Measurements from ENCODE around the gene RXRG.
"Not testable (repeated sequence)": the region's sequence is repeated elsewhere in the genome, so short reads cannot be mapped to it uniquely, and the experiment has no call there.

RXRG gene

DNA sequence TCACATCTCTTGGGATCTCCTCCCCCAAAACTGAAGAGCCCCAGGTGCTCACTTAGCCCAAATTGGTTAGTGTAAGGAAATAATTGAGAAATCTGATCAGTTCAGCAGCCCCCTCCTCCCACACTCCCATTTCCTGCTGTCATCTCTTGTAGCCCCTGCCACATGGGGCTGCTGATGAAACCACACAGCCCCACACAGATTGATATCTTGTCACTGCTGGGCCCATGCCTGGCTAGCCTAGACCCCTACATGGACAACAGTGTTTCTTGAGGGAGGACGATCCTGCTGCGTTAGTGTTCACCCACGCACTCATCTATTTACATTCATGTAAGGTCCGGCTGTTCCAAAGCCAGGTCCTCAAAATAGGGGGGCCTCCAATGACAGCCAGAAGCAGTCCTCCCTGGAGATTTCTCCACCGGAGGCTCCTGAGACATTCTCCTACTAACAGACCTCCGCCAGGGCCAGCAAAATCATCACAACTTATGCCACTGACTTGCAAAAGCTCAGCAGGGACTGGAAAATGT lies 23.9 kb upstream of the RXRG start:
- H3K79me2 ChIP-seq (ENCODE audit: insufficient read depth, low read depth), result no peaks in the 10 kb centered on the region
- H3K4me3 ChIP-seq (IDR thresholded peaks at IDR 0.05; ENCODE audit: insufficient read depth, low read depth, low read length), result no peak overlapping the region
- H3K36me3 ChIP-seq (ENCODE audit: insufficient read depth), result no peaks in the 10 kb centered on the region
- no peak overlapping the region for H3K27ac ChIP-seq
- no peaks in the 10 kb centered on the region for H3K4me1 ChIP-seq (ENCODE audit: low read depth, poor library complexity, severe bottlenecking)
- H4K20me1 ChIP-seq (ENCODE audit: insufficient read depth), result no peaks in the 10 kb centered on the region
- H3K4me2 ChIP-seq, result no peak overlapping the region
- TF ChIP-seq, protein P1, sequence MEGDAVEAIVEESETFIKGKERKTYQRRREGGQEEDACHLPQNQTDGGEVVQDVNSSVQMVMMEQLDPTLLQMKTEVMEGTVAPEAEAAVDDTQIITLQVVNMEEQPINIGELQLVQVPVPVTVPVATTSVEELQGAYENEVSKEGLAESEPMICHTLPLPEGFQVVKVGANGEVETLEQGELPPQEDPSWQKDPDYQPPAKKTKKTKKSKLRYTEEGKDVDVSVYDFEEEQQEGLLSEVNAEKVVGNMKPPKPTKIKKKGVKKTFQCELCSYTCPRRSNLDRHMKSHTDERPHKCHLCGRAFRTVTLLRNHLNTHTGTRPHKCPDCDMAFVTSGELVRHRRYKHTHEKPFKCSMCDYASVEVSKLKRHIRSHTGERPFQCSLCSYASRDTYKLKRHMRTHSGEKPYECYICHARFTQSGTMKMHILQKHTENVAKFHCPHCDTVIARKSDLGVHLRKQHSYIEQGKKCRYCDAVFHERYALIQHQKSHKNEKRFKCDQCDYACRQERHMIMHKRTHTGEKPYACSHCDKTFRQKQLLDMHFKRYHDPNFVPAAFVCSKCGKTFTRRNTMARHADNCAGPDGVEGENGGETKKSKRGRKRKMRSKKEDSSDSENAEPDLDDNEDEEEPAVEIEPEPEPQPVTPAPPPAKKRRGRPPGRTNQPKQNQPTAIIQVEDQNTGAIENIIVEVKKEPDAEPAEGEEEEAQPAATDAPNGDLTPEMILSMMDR (conservative IDR thresholded peaks at IDR 0.05; ENCODE audit: low read depth, low read length), result no peak
- H3K9ac ChIP-seq, result no peak overlapping the region
- no peak overlapping the region for H2AFZ ChIP-seq (ENCODE audit: low read depth)
- H3K27me3 ChIP-seq (ENCODE audit: insufficient read depth, low read depth), result no peaks in the 10 kb centered on the region

DNA sequence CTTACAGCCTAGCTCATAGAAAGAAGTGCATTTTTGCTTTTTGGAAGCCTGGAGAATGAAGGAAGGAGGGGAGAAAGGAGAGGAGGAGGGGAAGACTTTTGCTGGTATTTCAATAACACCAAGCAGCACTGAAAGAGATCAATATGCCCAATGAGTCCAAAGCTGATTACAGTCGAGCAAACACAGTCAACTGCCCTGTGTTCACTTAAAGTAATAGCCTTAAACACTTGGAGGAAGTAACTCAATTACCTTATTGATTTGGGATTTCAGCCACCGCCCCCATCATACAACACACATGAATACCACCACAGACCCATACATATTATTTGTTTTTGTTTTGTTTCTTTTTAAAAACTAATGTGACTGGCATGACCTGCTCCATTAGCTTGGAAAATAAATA lies 23.3 kb upstream of the RXRG start:
- no peaks in the 10 kb centered on the region for H3K4me1 ChIP-seq (ENCODE audit: low read depth, poor library complexity, severe bottlenecking)
- H3K36me3 ChIP-seq (ENCODE audit: insufficient read depth), result no peaks in the 10 kb centered on the region
- H3K4me3 ChIP-seq (IDR thresholded peaks at IDR 0.05; ENCODE audit: insufficient read depth, low read depth, low read length), result no peak overlapping the region
- H2AFZ ChIP-seq (ENCODE audit: low read depth), result no peak overlapping the region
- H3K9ac ChIP-seq, result no peak overlapping the region
- no peak overlapping the region for H3K27ac ChIP-seq
- H3K79me2 ChIP-seq (ENCODE audit: insufficient read depth, low read depth), result no peaks in the 10 kb centered on the region
- TF ChIP-seq, protein P1 (conservative IDR thresholded peaks at IDR 0.05; ENCODE audit: low read depth, low read length), result no peak
- no peaks in the 10 kb centered on the region for H4K20me1 ChIP-seq (ENCODE audit: insufficient read depth)
- no peaks in the 10 kb centered on the region for H3K27me3 ChIP-seq (ENCODE audit: insufficient read depth, low read depth)
- H3K4me2 ChIP-seq, result no peak overlapping the region

DNA sequence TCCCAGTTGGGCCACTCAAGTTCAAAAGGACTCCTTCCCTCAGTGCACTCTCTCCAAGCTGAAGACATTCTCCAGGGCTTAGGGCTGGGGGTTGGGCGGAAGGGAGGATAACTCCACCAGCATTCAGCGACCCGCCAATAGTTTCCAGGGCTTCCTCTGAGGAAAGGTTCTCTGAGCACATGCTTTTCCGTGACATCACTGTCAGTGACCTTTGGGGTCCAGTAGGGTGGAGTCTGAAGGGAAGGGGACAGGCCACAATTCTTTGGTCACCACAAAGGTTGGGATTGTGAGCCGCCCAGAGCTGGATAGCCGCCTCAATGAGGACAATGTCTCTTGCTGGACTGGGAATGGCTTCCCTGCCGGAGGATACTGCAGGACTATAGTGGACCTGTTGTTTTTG lies 22.8 kb upstream of the RXRG start:
- no peak overlapping the region for H3K4me2 ChIP-seq
- no peaks in the 10 kb centered on the region for H3K36me3 ChIP-seq (ENCODE audit: insufficient read depth)
- TF ChIP-seq, protein P1 (conservative IDR thresholded peaks at IDR 0.05; ENCODE audit: low read depth, low read length), result no peak
- no peak overlapping the region for H2AFZ ChIP-seq (ENCODE audit: low read depth)
- H3K79me2 ChIP-seq (ENCODE audit: insufficient read depth, low read depth), result no peaks in the 10 kb centered on the region
- H3K4me3 ChIP-seq (IDR thresholded peaks at IDR 0.05; ENCODE audit: insufficient read depth, low read depth, low read length), result no peak overlapping the region
- no peaks in the 10 kb centered on the region for H3K4me1 ChIP-seq (ENCODE audit: low read depth, poor library complexity, severe bottlenecking)
- no peaks in the 10 kb centered on the region for H4K20me1 ChIP-seq (ENCODE audit: insufficient read depth)
- H3K27me3 ChIP-seq (ENCODE audit: insufficient read depth, low read depth), result no peaks in the 10 kb centered on the region
- H3K27ac ChIP-seq, result no peak overlapping the region
- H3K9ac ChIP-seq, result no peak overlapping the region

DNA sequence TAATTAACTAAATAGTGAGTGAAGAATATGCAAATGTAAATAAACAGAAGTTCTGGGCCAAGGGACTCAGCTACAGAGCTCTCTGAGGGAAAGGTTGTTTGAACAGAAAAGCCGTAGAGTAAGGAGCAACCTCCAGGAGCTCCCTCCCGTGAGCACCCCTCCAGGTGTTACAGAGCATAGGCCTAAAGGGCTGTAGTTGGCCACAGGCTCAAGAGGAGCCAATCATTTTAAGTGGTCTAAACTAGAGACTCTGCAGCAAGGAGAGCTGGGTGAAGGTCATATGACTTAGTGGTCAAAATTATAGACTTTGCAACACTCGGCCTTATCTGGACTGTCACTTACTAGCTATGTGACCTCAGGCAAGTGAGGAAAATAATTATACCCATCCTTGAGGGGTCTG lies 19.1 kb upstream of the RXRG start:
- no peaks in the 10 kb centered on the region for H3K36me3 ChIP-seq (ENCODE audit: insufficient read depth)
- TF ChIP-seq, protein P1 (conservative IDR thresholded peaks at IDR 0.05; ENCODE audit: low read depth, low read length), result no peak
- H3K4me3 ChIP-seq (IDR thresholded peaks at IDR 0.05; ENCODE audit: insufficient read depth, low read depth, low read length), result no peak overlapping the region
- H3K4me2 ChIP-seq, result no peak overlapping the region
- H3K79me2 ChIP-seq (ENCODE audit: insufficient read depth, low read depth), result no peaks in the 10 kb centered on the region
- no peak overlapping the region for H3K27ac ChIP-seq
- H3K4me1 ChIP-seq (ENCODE audit: low read depth, poor library complexity, severe bottlenecking), result no peaks in the 10 kb centered on the region
- no peak overlapping the region for H2AFZ ChIP-seq (ENCODE audit: low read depth)
- no peaks in the 10 kb centered on the region for H3K27me3 ChIP-seq (ENCODE audit: insufficient read depth, low read depth)
- H3K9ac ChIP-seq, result no peak overlapping the region
- H4K20me1 ChIP-seq (ENCODE audit: insufficient read depth), result no peaks in the 10 kb centered on the region

DNA sequence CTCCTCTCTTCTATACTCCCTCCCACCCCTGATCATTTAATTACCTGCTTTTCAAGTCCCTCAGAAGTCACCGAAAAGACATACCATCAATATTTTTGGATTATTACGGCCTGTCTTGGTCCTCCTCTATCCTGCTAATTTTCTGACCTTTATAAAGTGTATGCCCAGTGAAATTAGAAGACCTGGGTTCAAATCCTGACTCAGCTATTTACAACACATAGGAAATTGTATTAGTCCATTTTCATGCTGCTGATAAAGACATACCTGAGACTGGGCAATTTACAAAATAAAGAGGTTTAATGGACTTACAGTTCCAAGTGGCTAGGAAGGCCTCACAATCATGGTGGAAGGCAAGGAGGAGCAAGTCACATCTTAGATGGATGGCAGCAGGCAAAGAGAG lies 14.8 kb upstream of the RXRG start:
- not testable (repeated sequence) for H3K27ac ChIP-seq; H4K20me1 ChIP-seq (ENCODE audit: insufficient read depth); H3K4me3 ChIP-seq (IDR thresholded peaks at IDR 0.05; ENCODE audit: insufficient read depth, low read depth, low read length); H3K27me3 ChIP-seq (ENCODE audit: insufficient read depth, low read depth); H3K4me2 ChIP-seq; H3K79me2 ChIP-seq (ENCODE audit: insufficient read depth, low read depth); H3K36me3 ChIP-seq (ENCODE audit: insufficient read depth); H3K4me1 ChIP-seq (ENCODE audit: low read depth, poor library complexity, severe bottlenecking); H3K9ac ChIP-seq; H2AFZ ChIP-seq (ENCODE audit: low read depth)

All from KMS-11 (cell line).